Endodermal cell (in vitro differentiated cells): ENCODE data around the gene UGDH. TPM values are rescaled to one million over a fixed set of nuclear protein-coding genes. Genes with fewer than 3 reads are reported as not detected.

Experiments
- DNase-seq: peaks from one replicate; pipeline ENCODE4 v3.0.0-alpha.2; 2017
- H3K27ac ChIP-seq: 2 replicates; pipeline ENCODE4 v1.5.1; 2013; ENCODE audit warnings: mild to moderate bottlenecking, low read depth, low read length, moderate library complexity
- H3K27me3 ChIP-seq: 2 replicates; pipeline ENCODE4 v1.6.1; 2013; ENCODE audit warnings: mild to moderate bottlenecking, low read length, moderate library complexity; ENCODE audit not compliant: insufficient read depth, control insufficient read depth, poor library complexity, severe bottlenecking
- H3K36me3 ChIP-seq: 2 replicates; pipeline ENCODE4 v1.7.0; 2013; ENCODE audit warnings: mild to moderate bottlenecking, low read length, moderate library complexity; ENCODE audit not compliant: control insufficient read depth, insufficient read depth
- H3K4me1 ChIP-seq: one replicate; pipeline ENCODE4 v1.7.0; 2013; ENCODE audit warnings: low read length; ENCODE audit not compliant: control insufficient read depth, insufficient read depth
- H3K4me3 ChIP-seq: 2 replicates; pipeline ENCODE4 v1.5.1; 2013; ENCODE audit warnings: mild to moderate bottlenecking, low read length, moderate library complexity
- H3K9ac ChIP-seq: 2 replicates; pipeline ENCODE4 v1.6.1; 2013; ENCODE audit warnings: mild to moderate bottlenecking, low read length, moderate library complexity; ENCODE audit not compliant: poor library complexity, severe bottlenecking; ENCODE audit errors: extremely low read depth
- H3K9me3 ChIP-seq: 2 replicates; pipeline ENCODE4 v1.6.1; 2013; ENCODE audit warnings: mild to moderate bottlenecking, low read length, moderate library complexity; ENCODE audit not compliant: control insufficient read depth
- H3K27ac Mint-ChIP-seq: 2 replicates; pipeline ENCODE4 v1.8.0; 2020; ENCODE audit warnings: mixed read lengths
- H3K27me3 Mint-ChIP-seq: 2 replicates; pipeline ENCODE4 v1.8.0; 2021; ENCODE audit warnings: mild to moderate bottlenecking, mixed read lengths; ENCODE audit not compliant: insufficient read depth
- H3K36me3 Mint-ChIP-seq: 2 replicates; pipeline ENCODE4 v1.8.0; 2020; ENCODE audit warnings: low read depth, mixed read lengths
- H3K4me1 Mint-ChIP-seq: 2 replicates; pipeline ENCODE4 v1.8.0; 2020; ENCODE audit warnings: mixed read lengths
- H3K4me3 Mint-ChIP-seq: 2 replicates; pipeline ENCODE4 v1.8.0; 2020; ENCODE audit warnings: mild to moderate bottlenecking, moderate library complexity, mixed read lengths
- H3K9me3 Mint-ChIP-seq: 2 replicates; pipeline ENCODE4 v1.8.0; 2020; ENCODE audit warnings: mild to moderate bottlenecking, mixed read lengths
- WGBS, 2 experiments: methylation state at CpG; one replicate each; pipeline versions ENCODE4 v1.1.5 to v1.1.7; 2013; ENCODE audit warnings: missing lambda C conversion rate in 2 of 2, mixed read lengths in 1 of 2; ENCODE audit not compliant: insufficient coverage in 1 of 2, insufficient read length in 1 of 2; 5-methylcytosine and 5-hydroxymethylcytosine counted together
- total RNA-seq, 2 donors: library from RNA; stranded (reverse); fragmentation: NEBNext Ultra II Directional in 1 of 2; extraction: Animal tissue kit (Norgen Biotek cat#: 25700) in 1 of 2; gene quantifications; 2 replicates in 1 of 2; 3 replicates in 1 of 2; pipeline ENCODE4 v1.2.1, GENCODE V29; 2021
- TF ChIP-seq, protein P1 (sequence below): fragments of 200-600 bp; sonication (generic); conservative IDR thresholded peaks from 2 replicates; pipeline ENCODE4 v1.5.0; 2021; ENCODE audit warnings: antibody characterized with exemption, mild to moderate bottlenecking

The UGDH gene
- total RNA-seq, 2 donors from 2014 or later: 137 to 141 TPM

GRCh38 chr4:39559626-39560025 is 32.4 kb upstream of the UGDH start:
- Histone ChIP-seq H3K9me3 (no peaks in the 10 kb centered on the region), H3K27ac (no peak overlapping the region), H3K27me3 (no peaks in the 10 kb centered on the region), H3K36me3 (no peaks in the 10 kb centered on the region), H3K4me3 (no peak overlapping the region), H3K4me1 (peaks cover 6% of the 10 kb centered on the region), H3K9ac (no peak overlapping the region)
- H3K27ac Mint-ChIP-seq: no peak overlapping the region
- 74 to 92% methylated on average over 3 to 9 of the region's 9 CpGs for WGBS, 2 experiments
- DNase-seq: no peak
- no peaks in the 10 kb centered on the region for H3K27me3 Mint-ChIP-seq
- H3K4me3 Mint-ChIP-seq: no peak overlapping the region
- H3K4me1 Mint-ChIP-seq: peaks cover 19% of the 10 kb centered on the region
- peaks cover 13% of the 10 kb centered on the region for H3K36me3 Mint-ChIP-seq
- H3K9me3 Mint-ChIP-seq: peaks cover under 1% of the 10 kb centered on the region
- TF ChIP-seq, protein P1, sequence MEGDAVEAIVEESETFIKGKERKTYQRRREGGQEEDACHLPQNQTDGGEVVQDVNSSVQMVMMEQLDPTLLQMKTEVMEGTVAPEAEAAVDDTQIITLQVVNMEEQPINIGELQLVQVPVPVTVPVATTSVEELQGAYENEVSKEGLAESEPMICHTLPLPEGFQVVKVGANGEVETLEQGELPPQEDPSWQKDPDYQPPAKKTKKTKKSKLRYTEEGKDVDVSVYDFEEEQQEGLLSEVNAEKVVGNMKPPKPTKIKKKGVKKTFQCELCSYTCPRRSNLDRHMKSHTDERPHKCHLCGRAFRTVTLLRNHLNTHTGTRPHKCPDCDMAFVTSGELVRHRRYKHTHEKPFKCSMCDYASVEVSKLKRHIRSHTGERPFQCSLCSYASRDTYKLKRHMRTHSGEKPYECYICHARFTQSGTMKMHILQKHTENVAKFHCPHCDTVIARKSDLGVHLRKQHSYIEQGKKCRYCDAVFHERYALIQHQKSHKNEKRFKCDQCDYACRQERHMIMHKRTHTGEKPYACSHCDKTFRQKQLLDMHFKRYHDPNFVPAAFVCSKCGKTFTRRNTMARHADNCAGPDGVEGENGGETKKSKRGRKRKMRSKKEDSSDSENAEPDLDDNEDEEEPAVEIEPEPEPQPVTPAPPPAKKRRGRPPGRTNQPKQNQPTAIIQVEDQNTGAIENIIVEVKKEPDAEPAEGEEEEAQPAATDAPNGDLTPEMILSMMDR: no peak

GRCh38 chr4:39555472-39555871 is 28.2 kb upstream of the UGDH start:
- Mint-ChIP-seq H3K4me1 (peaks cover 14% of the 10 kb centered on the region), H3K4me3 (no peak overlapping the region), H3K27ac (no peak overlapping the region), H3K9me3 (no peaks in the 10 kb centered on the region), H3K36me3 (peaks cover 14% of the 10 kb centered on the region), H3K27me3 (no peaks in the 10 kb centered on the region)
- no peaks in the 10 kb centered on the region for H3K36me3 ChIP-seq
- no peak overlapping the region for H3K4me3 ChIP-seq
- H3K9ac ChIP-seq: no peak overlapping the region
- peaks cover 6% of the 10 kb centered on the region for H3K4me1 ChIP-seq
- H3K27me3 ChIP-seq: no peaks in the 10 kb centered on the region
- no peak for DNase-seq
- TF ChIP-seq, protein P1: no peak
- H3K27ac ChIP-seq: no peak overlapping the region
- H3K9me3 ChIP-seq: no peaks in the 10 kb centered on the region
- WGBS, 2 experiments: 92 to 96% methylated on average over 3 of the region's 3 CpGs

DNA sequence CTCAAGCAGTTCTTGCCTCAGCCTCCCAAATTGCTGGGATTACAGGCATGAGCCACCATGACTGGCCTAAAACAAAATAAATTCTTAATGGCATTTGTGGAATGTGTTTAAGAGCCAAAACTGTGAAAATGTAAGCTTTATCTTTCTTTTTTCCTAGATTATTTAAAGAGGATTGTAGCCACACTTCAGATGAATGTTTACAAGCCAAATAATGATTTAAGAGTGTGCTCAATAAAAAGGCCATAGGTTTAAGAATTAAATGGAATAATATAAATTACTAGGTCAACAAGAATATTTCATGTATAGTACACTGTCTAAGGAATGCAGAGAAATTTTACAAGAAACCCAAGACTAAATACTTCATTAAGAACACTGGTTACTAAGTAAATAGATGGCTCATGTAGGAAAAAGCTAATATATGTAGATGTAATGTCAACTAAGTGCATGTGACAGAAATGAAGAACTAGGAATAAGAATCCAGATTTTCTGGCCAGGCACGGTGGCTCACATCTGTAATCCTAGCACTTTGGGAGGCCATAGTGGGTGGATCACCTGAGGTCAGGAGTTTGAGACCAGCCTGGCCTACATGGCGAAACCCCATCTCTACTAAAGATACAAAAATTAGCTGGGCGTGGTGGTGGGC is 21.3 kb upstream of the UGDH start:
- WGBS, 2 experiments: 93 to 94% methylated on average over 3 of the region's 3 CpGs
- H3K27ac ChIP-seq: no peak overlapping the region
- H3K9me3 ChIP-seq: peaks cover 6% of the 10 kb centered on the region
- H3K9me3 Mint-ChIP-seq: no peaks in the 10 kb centered on the region
- TF ChIP-seq, protein P1: no peak
- peaks cover 15% of the 10 kb centered on the region for H3K36me3 Mint-ChIP-seq
- DNase-seq: no peak
- H3K4me1 Mint-ChIP-seq: no peaks in the 10 kb centered on the region
- no peaks in the 10 kb centered on the region for H3K27me3 ChIP-seq
- H3K4me3 ChIP-seq: no peak overlapping the region
- no peaks in the 10 kb centered on the region for H3K27me3 Mint-ChIP-seq
- H3K4me3 Mint-ChIP-seq: no peak overlapping the region
- H3K36me3 ChIP-seq: peaks cover 5% of the 10 kb centered on the region
- H3K27ac Mint-ChIP-seq: no peak overlapping the region
- no peak overlapping the region for H3K9ac ChIP-seq
- no peaks in the 10 kb centered on the region for H3K4me1 ChIP-seq
